T-cell (primary cell): Measurements from ENCODE around the gene NDUFS2. TPM values are rescaled to one million over a fixed set of nuclear protein-coding genes. Genes with fewer than 3 reads are reported as not detected.

Source experiments
- ATAC-seq, 4 experiments: fragments of 200-7000 bp in 3 of 4; fragments of 150-1000 bp in 1 of 4; cut with Tn5 transposase; replicated peaks in 1 of 4; 1 replicate in 3 of 4; 2 replicates in 1 of 4; pipeline ENCODE4 v1.10.0; 2021; ENCODE audit warnings: moderate library complexity in 3 of 4, mild to moderate bottlenecking in 2 of 4, moderate number of reproducible peaks in 1 of 4
- CTCF ChIA-PET, 2 donors: fragments of 300-600 bp; sonication (Branson Sonifier 250); formaldehyde crosslinking; loops; one replicate each; lab custom pipeline; 2022; ENCODE audit warnings: antibody characterized with exemption in 2 of 2; lab: Charles Lee
- POLR2A ChIA-PET, 2 donors: fragments of 300-600 bp; sonication (Branson Sonifier 250); formaldehyde crosslinking; loops; one replicate each; lab custom pipeline; 2022; ENCODE audit warnings: antibody characterized with exemption in 2 of 2; lab: Charles Lee
- DNase-seq, 35 experiments: peaks; one replicate each; pipeline versions ENCODE4 v3.0.0 to v3.0.0-alpha.2; 2013 to 2023
- H3K27ac ChIP-seq: one replicate; pipeline ENCODE4 v1.5.1; 2013; ENCODE audit warnings: low read length
- H3K27me3 ChIP-seq, 2 experiments: replicated peaks in 1 of 2; 1 replicate in 1 of 2; 2 replicates in 1 of 2; pipeline versions ENCODE4 v1.6.1 to v1.7.0; 2013; ENCODE audit warnings: low read length in 1 of 2, mixed read lengths in 1 of 2; ENCODE audit not compliant: control insufficient read depth in 2 of 2, insufficient read depth in 2 of 2; ENCODE audit errors: extremely low read depth in 1 of 2
- H3K36me3 ChIP-seq, 2 donors: 1 replicate in 1 of 2; 2 replicates in 1 of 2; pipeline versions ENCODE4 v1.6.1 to v1.7.0; 2013; ENCODE audit warnings: low read length in 1 of 2; ENCODE audit not compliant: control insufficient read depth in 2 of 2, insufficient read depth in 1 of 2; ENCODE audit errors: extremely low read depth in 1 of 2
- H3K4me1 ChIP-seq, 2 experiments: 1 replicate in 1 of 2; 2 replicates in 1 of 2; pipeline versions ENCODE4 v1.6.1 to v1.7.0; 2013; ENCODE audit warnings: low read length in 2 of 2, mixed read lengths in 1 of 2; ENCODE audit not compliant: insufficient read depth in 2 of 2, control insufficient read depth in 1 of 2; ENCODE audit errors: extremely low read depth in 1 of 2
- H3K4me3 ChIP-seq, 2 donors: 1 replicate in 1 of 2; 2 replicates in 1 of 2; pipeline versions ENCODE4 v1.5.1 to v1.7.0; 2013; ENCODE audit warnings: mild to moderate bottlenecking in 2 of 2, low read length in 1 of 2, moderate library complexity in 1 of 2; ENCODE audit not compliant: control insufficient read depth in 1 of 2; ENCODE audit errors: extremely low read depth in 1 of 2
- H3K9me3 ChIP-seq: 2 replicates; pipeline ENCODE4 v1.7.0; 2013
- H3K27ac Mint-ChIP-seq, 2 donors: one replicate each; pipeline ENCODE4 v1.8.0; 2020 to 2021; ENCODE audit warnings: mild to moderate bottlenecking in 2 of 2, mixed read lengths in 2 of 2
- H3K27me3 Mint-ChIP-seq, 2 donors: one replicate each; pipeline ENCODE4 v1.8.0; 2021 to 2022; ENCODE audit warnings: mixed read lengths in 2 of 2
- H3K36me3 Mint-ChIP-seq: one replicate; pipeline ENCODE4 v1.8.0; 2021; ENCODE audit warnings: mixed read lengths
- H3K4me1 Mint-ChIP-seq, 3 donors: one replicate each; pipeline ENCODE4 v1.8.0; 2020 to 2022; ENCODE audit warnings: mixed read lengths in 3 of 3, mild to moderate bottlenecking in 1 of 3
- H3K4me3 Mint-ChIP-seq, 3 donors: one replicate each; pipeline ENCODE4 v1.8.0; 2020 to 2022; ENCODE audit warnings: mild to moderate bottlenecking in 3 of 3, mixed read lengths in 3 of 3, moderate library complexity in 3 of 3
- H3K9me3 Mint-ChIP-seq, 3 donors: one replicate each; pipeline ENCODE4 v1.8.0; 2020 to 2022; ENCODE audit warnings: mixed read lengths in 3 of 3
- WGBS: methylation state at CpG from one replicate; pipeline ENCODE4 v1.1.5; 2013; ENCODE audit warnings: missing lambda C conversion rate; ENCODE audit not compliant: insufficient coverage; 5-methylcytosine and 5-hydroxymethylcytosine counted together
- total RNA-seq, 35 experiments: library from RNA in 6 of 35; stranded (reverse) in 6 of 35; fragments of 120-200 nt in 1 of 35; gene quantifications; one replicate each; pipeline versions ENCODE4 v1.2.1 to v1.2.4 and lab custom pipeline; 2013 to 2026

NDUFS2 gene
- total RNA-seq, 5 donors from 2014 or later (not counting 1 experiment from before 2014, with no cell fraction given), result 57.3 to 92.2 (median 88.2) TPM

GRCh38 chr1:161198897-161199431 is 3.2 kb upstream of the NDUFS2 start, which contains the start of gene ADAMTS4:
TSS of gene ADAMTS4 (minus strand) at chr1:161199054. CDS start at chr1:161198627, 427 bp downstream.
- WGBS, result 89% methylated on average over 7 of the region's 11 CpGs
- DNase-seq (no peak), ATAC-seq (no peak)
- H3K4me1 ChIP-seq, result peaks cover 29 to 73% of the 10 kb centered on the region in 2 experiments
- H3K4me3 ChIP-seq, result no peak within 1 kb of the TSS
- H3K9me3 ChIP-seq, result no peaks in the 10 kb centered on the region
- no peaks in the 10 kb centered on the region for H3K27me3 ChIP-seq
- CTCF ChIA-PET, result interaction anchor here (0.7 to 1.6 kb wide), 3 partner anchors 27 to 218 kb away, joined by 3 to 5 read pairs (median 3); partner anchors contain the start of gene TOMM40L (in 1 of the 2)
- peak within 1 kb of the TSS; percentile 97 to 98 for H3K27ac Mint-ChIP-seq
- POLR2A ChIA-PET, result no interaction called here
- peaks cover 0 to 5% of the 10 kb centered on the region in 2 donors for H3K36me3 ChIP-seq
- peak within 1 kb of the TSS; percentile 79 for H3K27ac ChIP-seq
- H3K9me3 Mint-ChIP-seq, result no peaks in the 10 kb centered on the region
- peaks cover 3% of the 10 kb centered on the region for H3K36me3 Mint-ChIP-seq
- peak within 1 kb of the TSS in 1 of 3 donors; percentile 59 for H3K4me3 Mint-ChIP-seq
- H3K27me3 Mint-ChIP-seq, result no peaks in the 10 kb centered on the region
- peaks cover 53 to 59% (median 54%) of the 10 kb centered on the region in 3 donors for H3K4me1 Mint-ChIP-seq

- no peak for ATAC-seq
- H3K27me3 ChIP-seq, result no peaks in the 10 kb centered on the region
- WGBS, result 79% methylated on average over 5 of the region's 5 CpGs
- H3K4me3 ChIP-seq, result no peak overlapping the region
- no peak for DNase-seq
- H3K4me1 ChIP-seq, result peaks cover 28 to 66% of the 10 kb centered on the region in 2 experiments
- peak overlapping the region; percentile 79 for H3K27ac ChIP-seq
- H3K27me3 Mint-ChIP-seq, result no peaks in the 10 kb centered on the region
- POLR2A ChIA-PET, result interaction anchor here in 1 of 2 donors (0.6 kb wide), 1 partner anchor 44 kb away, joined by 6 read pairs; no protein-coding TSS in a partner anchor
- no peaks in the 10 kb centered on the region for H3K9me3 Mint-ChIP-seq
- peak overlapping the region in 2 of 3 donors; percentile 43 to 59 for H3K4me3 Mint-ChIP-seq
- CTCF ChIA-PET, result interaction anchor here in 1 of 2 donors (0.6 kb wide), 1 partner anchor 26 kb away, joined by 3 read pairs; the partner anchor contains the start of gene TOMM40L
- H3K36me3 Mint-ChIP-seq, result peaks cover 10% of the 10 kb centered on the region
- peaks cover 0 to 11% of the 10 kb centered on the region in 2 donors for H3K36me3 ChIP-seq
- no peaks in the 10 kb centered on the region for H3K9me3 ChIP-seq
- peaks cover 57 to 63% (median 59%) of the 10 kb centered on the region in 3 donors for H3K4me1 Mint-ChIP-seq
- peak overlapping the region; percentile 97 to 98 for H3K27ac Mint-ChIP-seq
Measured at GRCh38 chr1:161199506-161200139, 2.5 kb upstream of the NDUFS2 start.

GRCh38 chr1:161200421-161200991 is 1.7 kb upstream of the NDUFS2 start:
- DNase-seq (peak in 2 of 35 experiments; percentile 14 to 40), ATAC-seq (no peak)
- H3K27ac Mint-ChIP-seq, result peak overlapping the region; percentile 97 to 98
- Histone ChIP-seq H3K36me3 (peaks cover 0 to 17% of the 10 kb centered on the region in 2 donors), H3K9me3 (no peaks in the 10 kb centered on the region), H3K4me1 (peaks cover 22 to 59% of the 10 kb centered on the region in 2 experiments), H3K27me3 (no peaks in the 10 kb centered on the region), H3K27ac (peak overlapping the region; percentile 79), H3K4me3 (peak overlapping the region in 1 of 2 donors; percentile 2)
- 25% methylated on average over 3 of the region's 5 CpGs for WGBS
- peaks cover 15% of the 10 kb centered on the region for H3K36me3 Mint-ChIP-seq
- H3K9me3 Mint-ChIP-seq, result no peaks in the 10 kb centered on the region
- peak overlapping the region; percentile 6 to 59 (median 43) for H3K4me3 Mint-ChIP-seq
- H3K4me1 Mint-ChIP-seq, result peaks cover 54 to 60% (median 59%) of the 10 kb centered on the region in 3 donors
- no peaks in the 10 kb centered on the region for H3K27me3 Mint-ChIP-seq
- POLR2A ChIA-PET, result interaction anchor here in 1 of 2 donors (0.5 to 1.0 kb wide), 3 partner anchors 8 to 407 kb away, joined by 3 to 6 read pairs (median 3); no protein-coding TSS in a partner anchor
- CTCF ChIA-PET, result interaction anchor here (1.0 kb wide), 3 partner anchors 15 to 26 kb away, joined by 3 to 4 read pairs (median 3); partner anchors contain the start of gene TOMM40L (in 1 of the 2)

DNA sequence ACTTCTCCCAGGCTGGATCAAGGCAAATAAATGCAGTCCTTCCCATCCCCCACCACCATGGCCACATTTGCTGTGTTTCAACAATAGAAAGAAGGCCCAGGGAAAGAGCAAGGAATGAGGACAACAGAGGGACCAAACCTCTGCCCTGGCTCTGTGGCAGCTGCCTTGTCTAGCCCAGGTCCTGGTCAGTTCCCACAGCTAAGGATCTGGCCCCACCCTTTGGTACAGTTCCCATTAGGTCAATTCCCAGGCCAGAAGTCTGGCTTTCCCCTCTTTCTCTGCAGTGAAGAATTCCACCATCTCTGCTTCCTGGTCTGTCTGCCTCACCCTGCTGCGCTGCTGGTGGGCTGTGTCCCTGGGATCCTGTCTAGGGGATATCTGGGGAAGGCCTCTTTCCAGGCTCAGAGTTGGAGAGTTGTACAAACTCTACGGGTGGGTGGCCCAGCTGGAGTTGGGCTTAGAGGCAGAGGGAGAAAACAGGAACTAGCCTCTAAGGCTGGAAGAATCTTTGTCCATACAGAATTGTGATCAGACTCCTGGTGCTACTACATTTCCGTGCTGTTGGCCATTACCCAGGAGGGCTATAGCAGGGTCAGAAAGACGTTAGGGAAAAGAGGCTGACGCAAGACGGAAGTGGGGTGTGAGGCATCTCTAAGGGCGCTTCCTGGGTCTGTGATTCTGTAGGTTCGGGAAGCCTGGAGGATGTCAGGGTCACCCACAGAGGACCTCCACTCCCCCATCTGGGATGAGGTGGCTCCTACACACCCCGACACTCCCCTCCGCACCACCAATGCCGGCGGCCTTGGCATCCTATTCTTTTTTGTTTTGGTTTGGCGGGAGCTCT is 953 bp upstream of the NDUFS2 start:
- ATAC-seq, result no peak
- H3K4me1 ChIP-seq, result peaks cover 22 to 53% of the 10 kb centered on the region in 2 experiments
- 75% methylated on average over 5 of the region's 13 CpGs for WGBS

DNA sequence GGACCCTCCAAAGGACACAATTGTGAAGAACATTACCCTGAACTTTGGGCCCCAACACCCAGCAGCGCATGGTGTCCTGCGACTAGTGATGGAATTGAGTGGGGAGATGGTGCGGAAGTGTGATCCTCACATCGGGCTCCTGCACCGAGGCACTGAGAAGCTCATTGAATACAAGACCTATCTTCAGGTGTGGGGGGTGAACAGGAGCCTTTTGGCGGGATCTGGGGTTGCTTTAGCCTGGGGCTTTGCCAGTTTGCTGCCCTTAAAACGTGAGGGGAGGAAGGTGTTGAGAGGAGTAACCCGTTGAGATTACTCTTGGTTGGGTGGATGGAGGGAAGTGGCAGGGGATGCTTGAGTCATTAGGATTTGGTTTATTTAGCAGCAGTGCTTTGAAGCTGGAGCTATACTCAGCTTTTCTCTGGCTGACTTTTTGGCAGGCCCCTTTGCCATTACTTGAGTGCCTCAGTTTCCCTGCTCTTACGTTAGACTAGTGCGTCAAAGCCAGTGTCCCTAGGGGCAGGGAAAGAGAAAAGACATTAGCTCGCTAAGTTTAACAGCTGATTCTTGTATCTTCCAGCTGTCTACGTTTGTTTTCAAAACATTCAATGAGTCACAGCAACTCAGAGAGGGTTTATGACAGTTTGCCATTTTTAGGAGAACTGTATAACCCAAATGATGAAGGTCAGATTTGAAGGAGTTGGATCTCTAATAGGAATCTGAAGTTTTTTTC is 4.4 kb downstream of the NDUFS2 start:
- Mint-ChIP-seq H3K27ac (peak overlapping the region in 1 of 2 donors; percentile 49), H3K36me3 (peaks cover 50% of the 10 kb centered on the region), H3K4me3 (no peak overlapping the region), H3K27me3 (no peaks in the 10 kb centered on the region), H3K9me3 (no peaks in the 10 kb centered on the region), H3K4me1 (peaks cover 48 to 64% (median 64%) of the 10 kb centered on the region in 3 donors)
- 100% methylated on average over 10 of the region's 12 CpGs for WGBS
- Histone ChIP-seq H3K9me3 (no peaks in the 10 kb centered on the region), H3K4me3 (no peak overlapping the region), H3K4me1 (peaks cover 13 to 40% of the 10 kb centered on the region in 2 experiments), H3K36me3 (peaks cover 11 to 70% of the 10 kb centered on the region in 2 donors), H3K27me3 (no peaks in the 10 kb centered on the region), H3K27ac (no peak overlapping the region)
- ATAC-seq (no peak), DNase-seq (no peak)
- POLR2A ChIA-PET, result no interaction called here
- CTCF ChIA-PET, result interaction anchor here in 1 of 2 donors (0.6 to 6.1 kb wide), 5 partner anchors 13 to 176 kb away, joined by 5 to 76 read pairs (median 7); partner anchors contain the start of gene TOMM40L

More for the DNA sequence above, 953 bp upstream of the NDUFS2 start:
- Mint-ChIP-seq H3K36me3 (peaks cover 22% of the 10 kb centered on the region), H3K9me3 (no peaks in the 10 kb centered on the region), H3K4me1 (peaks cover 57 to 64% (median 64%) of the 10 kb centered on the region in 3 donors), H3K27ac (peak overlapping the region; percentile 97 to 98), H3K27me3 (no peaks in the 10 kb centered on the region), H3K4me3 (peak overlapping the region; percentile 93 to 95 (median 95))
- Histone ChIP-seq H3K36me3 (peaks cover 0 to 22% of the 10 kb centered on the region in 2 donors), H3K27me3 (no peaks in the 10 kb centered on the region), H3K4me3 (peak overlapping the region; percentile 90 to 91), H3K9me3 (no peaks in the 10 kb centered on the region), H3K27ac (peak overlapping the region; percentile 79)
- no peak for DNase-seq
- CTCF ChIA-PET, result interaction anchor here (0.6 to 6.1 kb wide), 13 partner anchors 9 to 624 kb away, joined by 3 to 76 read pairs (median 4); partner anchors contain the start of genes CFAP126 (in 1 of the 2), PPOX (in 1 of the 2) and TOMM40L (in 1 of the 2)
- POLR2A ChIA-PET, result interaction anchor here (0.6 to 2.1 kb wide), 5 partner anchors 9 to 113 kb away, joined by 3 to 14 read pairs (median 8); partner anchors contain the start of genes PPOX (in 1 of the 2), SDHC (in 1 of the 2) and TOMM40L (in 1 of the 2)
